Body of pancreas (tissue), 4 donors: ENCODE measurements around the gene ZDHHC22. TPM values are rescaled to one million over a fixed set of nuclear protein-coding genes. Genes with fewer than 3 reads are reported as not detected.

ENCODE experiments used
- ATAC-seq: fragments of 150-250 bp; one replicate; pipeline ENCODE4 v1.9.1; 2016
- DNase-seq, 4 donors: peaks; one replicate each; pipeline ENCODE4 v3.0.0-alpha.2; 2019
- H3K27ac ChIP-seq, 4 donors: fragments of 200-600 bp; sonication (generic); 1 replicate in 3 of 4; 2 replicates in 1 of 4; pipeline versions ENCODE4 v1.5.1 to v1.6.1; 2016 to 2019; ENCODE audit warnings: mild to moderate bottlenecking in 1 of 4, mixed read lengths in 1 of 4, moderate library complexity in 1 of 4
- H3K27me3 ChIP-seq, 2 donors: fragments of 200-600 bp; sonication (generic); one replicate each; pipeline ENCODE4 v1.6.0; 2016; ENCODE audit warnings: mild to moderate bottlenecking in 1 of 2
- H3K36me3 ChIP-seq, 2 donors: fragments of 200-600 bp; sonication (generic); replicated peaks in 1 of 2; 2 replicates each; pipeline ENCODE4 v1.5.1; 2016; ENCODE audit warnings: low read depth in 2 of 2; ENCODE audit not compliant: insufficient read depth in 1 of 2
- H3K4me1 ChIP-seq: fragments of 200-600 bp; sonication (generic); one replicate; pipeline ENCODE4 v1.6.0; 2016
- H3K4me3 ChIP-seq, 2 donors: fragments of 200-600 bp; sonication (generic); 1 replicate in 1 of 2; 2 replicates in 1 of 2; pipeline ENCODE4 v1.5.1; 2016 to 2019
- H3K9me3 ChIP-seq, 3 donors: fragments of 200-600 bp; sonication (generic); 1 replicate in 2 of 3; 2 replicates in 1 of 3; pipeline ENCODE4 v1.5.1; 2016
- POLR2A ChIP-seq, 3 donors: fragments of 450-650 bp; IDR thresholded peaks; one replicate each; pipeline ENCODE4 v1.6.1; 2016; ENCODE audit warnings: antibody characterized with exemption in 3 of 3, mild to moderate bottlenecking in 2 of 3
- WGBS, 2 donors: methylation state at CpG; one replicate each; pipeline ENCODE4 v1.1.5; 2017; 5-methylcytosine and 5-hydroxymethylcytosine counted together
- intact Hi-C: fragments of 100-400 bp; cut with DNase I; formaldehyde crosslinking; loops from one replicate; pipeline ENCODE4 v1.15.1; 2023
- total RNA-seq, 2 donors: library from RNA; depleted of rRNA; stranded (reverse); fragments of >200 nt; gene quantifications; one replicate each; pipeline ENCODE4 v1.1.0, GENCODE V29; 2016
- TF ChIP-seq, protein P1 (sequence below), 7 experiments: fragments of 450-650 bp in 4 of 7; fragments of 200-600 bp in 3 of 7; sonication (generic) in 3 of 7; IDR thresholded peaks; one replicate each; pipeline ENCODE4 v1.5.1; 2016 to 2019; ENCODE audit warnings: antibody characterized with exemption in 7 of 7

Gene ZDHHC22
- total RNA-seq, 2 donors from 2014 or later = not detected

DNA sequence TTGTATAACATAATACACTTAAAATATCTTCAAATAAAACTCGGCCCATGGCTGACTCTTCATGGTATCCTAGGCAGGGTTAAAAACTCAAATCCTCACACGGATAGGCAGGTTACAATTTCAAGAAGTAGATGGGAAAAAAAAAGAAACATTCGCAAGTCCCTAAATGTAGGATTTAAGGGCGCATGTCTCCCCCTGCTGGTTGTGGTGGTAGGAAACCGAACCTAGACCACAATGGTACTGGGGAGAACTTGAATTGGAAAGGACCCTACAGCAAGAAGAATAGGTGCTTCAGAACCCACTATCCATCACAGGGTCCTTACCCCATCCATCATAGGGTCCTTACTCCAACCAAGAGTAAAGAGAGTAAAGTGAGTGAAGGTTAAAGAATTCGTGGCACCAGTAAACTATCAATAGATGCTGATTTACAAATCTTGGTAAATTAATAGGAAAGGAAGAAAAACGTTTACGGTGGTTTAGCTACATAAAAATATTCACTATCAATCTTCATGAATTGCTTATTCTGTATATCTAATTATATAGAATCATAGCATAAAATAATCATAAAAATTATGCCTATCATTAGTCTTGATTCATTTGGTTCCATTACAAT is 46.8 kb downstream of the ZDHHC22 start:
- DNase-seq (peak; percentile 79 to 86 (median 81)), ATAC-seq (no peak)
- Histone ChIP-seq H3K27me3 (no peaks in the 10 kb centered on the region), H3K36me3 (no peaks in the 10 kb centered on the region), H3K9me3 (peaks cover 0 to 8% (median 0%) of the 10 kb centered on the region in 3 donors), H3K27ac (no peak overlapping the region), H3K4me1 (peaks cover 19% of the 10 kb centered on the region), H3K4me3 (no peak overlapping the region)
- TF ChIP-seq, protein P1, sequence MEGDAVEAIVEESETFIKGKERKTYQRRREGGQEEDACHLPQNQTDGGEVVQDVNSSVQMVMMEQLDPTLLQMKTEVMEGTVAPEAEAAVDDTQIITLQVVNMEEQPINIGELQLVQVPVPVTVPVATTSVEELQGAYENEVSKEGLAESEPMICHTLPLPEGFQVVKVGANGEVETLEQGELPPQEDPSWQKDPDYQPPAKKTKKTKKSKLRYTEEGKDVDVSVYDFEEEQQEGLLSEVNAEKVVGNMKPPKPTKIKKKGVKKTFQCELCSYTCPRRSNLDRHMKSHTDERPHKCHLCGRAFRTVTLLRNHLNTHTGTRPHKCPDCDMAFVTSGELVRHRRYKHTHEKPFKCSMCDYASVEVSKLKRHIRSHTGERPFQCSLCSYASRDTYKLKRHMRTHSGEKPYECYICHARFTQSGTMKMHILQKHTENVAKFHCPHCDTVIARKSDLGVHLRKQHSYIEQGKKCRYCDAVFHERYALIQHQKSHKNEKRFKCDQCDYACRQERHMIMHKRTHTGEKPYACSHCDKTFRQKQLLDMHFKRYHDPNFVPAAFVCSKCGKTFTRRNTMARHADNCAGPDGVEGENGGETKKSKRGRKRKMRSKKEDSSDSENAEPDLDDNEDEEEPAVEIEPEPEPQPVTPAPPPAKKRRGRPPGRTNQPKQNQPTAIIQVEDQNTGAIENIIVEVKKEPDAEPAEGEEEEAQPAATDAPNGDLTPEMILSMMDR (IDR thresholded peaks at IDR 0.05) = peak; percentile 61 to 75 (median 68)
- TF ChIP-seq POLR2A (IDR thresholded peaks at IDR 0.05) = no peak
- intact Hi-C loops = no loop called here
- WGBS, 2 donors = 15 to 18% methylated on average over 8 of the region's 8 CpGs

DNA sequence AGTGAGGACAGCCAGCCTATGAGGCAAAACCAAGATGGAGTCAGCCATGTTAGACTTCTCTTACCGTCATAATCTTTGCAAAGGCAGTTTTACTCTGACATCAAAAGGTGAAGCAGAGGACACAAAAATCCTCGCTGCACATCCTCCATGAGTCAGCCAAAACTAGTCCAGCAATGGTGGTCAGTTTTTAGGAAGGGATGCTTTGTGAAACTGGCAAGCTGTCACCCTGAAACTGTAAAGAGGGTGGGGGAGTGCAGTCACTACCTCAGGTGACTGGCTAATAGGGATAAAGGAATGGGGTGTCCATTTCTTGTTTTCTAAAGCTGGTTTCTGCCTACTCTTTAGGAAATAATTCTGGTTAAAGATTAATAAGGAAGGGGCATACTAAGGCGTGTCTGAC is 48.9 kb downstream of the ZDHHC22 start:
- DNase-seq (no peak), ATAC-seq (no peak)
- 80 to 84% methylated on average over 3 of the region's 3 CpGs for WGBS, 2 donors
- TF ChIP-seq, protein P1 (IDR thresholded peaks at IDR 0.05) = no peak
- TF ChIP-seq POLR2A (IDR thresholded peaks at IDR 0.05) = no peak
- H3K4me3 ChIP-seq = no peak overlapping the region
- peaks cover 20% of the 10 kb centered on the region for H3K4me1 ChIP-seq
- H3K27me3 ChIP-seq = no peaks in the 10 kb centered on the region
- intact Hi-C loops = no loop called here
- no peak overlapping the region for H3K27ac ChIP-seq
- no peaks in the 10 kb centered on the region for H3K36me3 ChIP-seq
- H3K9me3 ChIP-seq = peaks cover 0 to 8% (median 0%) of the 10 kb centered on the region in 3 donors

DNA sequence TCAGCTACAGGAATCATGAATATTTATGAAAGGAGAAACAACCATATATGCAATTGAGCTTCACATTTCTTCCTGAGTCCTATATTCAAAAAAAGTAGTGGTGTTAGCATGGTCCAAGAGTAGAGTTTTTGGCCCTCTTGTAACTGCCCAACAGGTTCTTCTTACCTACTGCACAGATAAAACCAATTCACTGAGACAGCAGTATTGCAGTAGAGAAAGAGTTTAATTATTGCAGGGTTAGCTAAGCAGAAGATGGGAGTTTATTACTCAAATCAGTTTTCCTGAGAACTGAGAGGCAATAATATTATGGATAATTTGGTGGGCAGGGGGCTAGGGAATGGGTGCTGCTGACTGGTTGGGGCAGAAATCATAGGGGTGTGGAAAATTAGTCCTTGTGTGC is 50.1 kb downstream of the ZDHHC22 start:
- H3K4me1 ChIP-seq = peaks cover 12% of the 10 kb centered on the region
- ATAC-seq = no peak
- intact Hi-C loops = no loop called here

DNA sequence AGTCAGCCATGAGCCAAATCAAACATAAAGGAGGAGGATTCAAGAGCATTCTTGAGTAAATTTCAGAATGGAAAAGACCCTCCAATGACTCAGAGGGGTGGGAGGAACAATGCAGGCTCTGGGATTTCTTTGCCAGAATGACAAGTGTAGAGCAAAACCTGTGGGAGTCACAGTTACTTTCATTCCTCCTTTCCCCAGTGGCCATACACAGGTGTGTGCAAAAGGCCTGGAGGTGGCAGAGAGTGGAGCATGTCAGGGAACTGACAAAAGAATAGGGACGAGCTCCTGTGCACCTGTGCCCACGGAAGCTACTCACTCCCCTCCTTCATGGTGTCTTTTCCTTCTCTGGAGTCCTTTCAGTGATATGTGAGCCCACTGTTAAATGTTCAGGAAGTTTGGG is 52.9 kb downstream of the ZDHHC22 start:
- peak overlapping the region in 2 of 4 donors; percentile 7 to 53 for H3K27ac ChIP-seq
- H3K36me3 ChIP-seq = no peaks in the 10 kb centered on the region
- no peak overlapping the region for H3K4me3 ChIP-seq
- intact Hi-C loops = no loop called here
- 77 to 85% methylated on average over 2 of the region's 2 CpGs for WGBS, 2 donors
- no peak for ATAC-seq
- peaks cover 11% of the 10 kb centered on the region for H3K4me1 ChIP-seq
- TF ChIP-seq POLR2A (IDR thresholded peaks at IDR 0.05) = no peak
- TF ChIP-seq, protein P1 (IDR thresholded peaks at IDR 0.05) = no peak
- peaks cover 0 to 8% (median 0%) of the 10 kb centered on the region in 3 donors for H3K9me3 ChIP-seq
- no peaks in the 10 kb centered on the region for H3K27me3 ChIP-seq
- no peak for DNase-seq

More for the DNA sequence above, 50.1 kb downstream of the ZDHHC22 start:
- H3K36me3 ChIP-seq = no peaks in the 10 kb centered on the region
- no peak for DNase-seq
- TF ChIP-seq POLR2A (IDR thresholded peaks at IDR 0.05) = no peak
- TF ChIP-seq, protein P1 (IDR thresholded peaks at IDR 0.05) = no peak
- H3K4me3 ChIP-seq = no peak overlapping the region
- no peak overlapping the region for H3K27ac ChIP-seq
- peaks cover 0 to 8% (median 0%) of the 10 kb centered on the region in 3 donors for H3K9me3 ChIP-seq
- no peaks in the 10 kb centered on the region for H3K27me3 ChIP-seq

DNA sequence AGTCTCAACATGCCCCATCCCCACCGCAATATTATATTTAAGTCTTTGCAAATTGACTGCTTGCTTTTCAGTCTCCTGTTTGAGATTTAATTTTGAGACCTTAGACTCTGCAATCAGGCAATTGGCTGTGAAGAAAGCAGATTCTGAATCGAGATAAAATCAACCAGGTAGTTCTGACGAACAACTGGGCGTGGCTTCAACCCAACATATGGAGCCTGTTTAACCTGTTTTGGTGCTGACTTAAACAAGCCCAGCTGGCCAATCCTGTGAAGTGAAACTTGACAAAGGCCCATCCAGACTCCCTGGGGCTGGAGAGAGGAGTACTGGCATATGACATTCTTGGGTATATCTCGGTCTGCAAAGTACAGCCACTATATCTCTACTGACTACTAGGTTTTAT is 53.4 kb downstream of the ZDHHC22 start:
- Histone ChIP-seq H3K4me1 (peaks cover 11% of the 10 kb centered on the region), H3K27ac (peak overlapping the region in 2 of 4 donors; percentile 7 to 53), H3K36me3 (no peaks in the 10 kb centered on the region), H3K4me3 (no peak overlapping the region), H3K27me3 (no peaks in the 10 kb centered on the region), H3K9me3 (peaks cover 0 to 8% (median 0%) of the 10 kb centered on the region in 3 donors)
- 30 to 43% methylated on average over 5 of the region's 5 CpGs for WGBS, 2 donors
- TF ChIP-seq, protein P1 (IDR thresholded peaks at IDR 0.05) = no peak
- TF ChIP-seq POLR2A (IDR thresholded peaks at IDR 0.05) = no peak
- intact Hi-C loops = no loop called here
- peak; percentile 83 for ATAC-seq
- DNase-seq = peak; percentile 64 to 80 (median 78)
